GM23338 (cell line): ENCODE measurements around the gene SUN5.

Source experiments
- CREB1 ChIP-seq: fragments of 250-450 bp; sonication (Bioruptor Pico); IDR thresholded peaks from 2 replicates; pipeline ENCODE4 v1.5.0; 2020; ENCODE audit warnings: low read depth, mild to moderate bottlenecking, moderate library complexity
- EZH2 ChIP-seq: fragments of 200-600 bp; sonication (generic); IDR thresholded peaks from one replicate; pipeline ENCODE4 v1.8.0; 2017; ENCODE audit warnings: antibody characterized with exemption, mild to moderate bottlenecking, low read depth; ENCODE audit not compliant: unreplicated experiment
- EZH2phosphoT487 ChIP-seq: fragments of 200-600 bp; sonication (generic); IDR thresholded peaks from one replicate; pipeline ENCODE4 v1.8.1; 2018; ENCODE audit warnings: antibody characterized with exemption; ENCODE audit not compliant: unreplicated experiment
- JUNB ChIP-seq: IDR thresholded peaks from one replicate; pipeline ENCODE4 v1.6.1; 2016; ENCODE audit warnings: antibody characterized with exemption; ENCODE audit not compliant: unreplicated experiment
- POLR2AphosphoS5 ChIP-seq: IDR thresholded peaks from 2 replicates; pipeline ENCODE4 v1.6.1; 2016; ENCODE audit warnings: antibody characterized with exemption, low read depth
- STAT1 ChIP-seq: IDR thresholded peaks from one replicate; pipeline ENCODE4 v1.6.1; 2016; ENCODE audit warnings: antibody characterized with exemption; ENCODE audit not compliant: unreplicated experiment
- ZNF331 ChIP-seq: fragments of 250-450 bp; sonication (Bioruptor Pico); IDR thresholded peaks from 2 replicates; pipeline ENCODE4 v1.5.0; 2020; ENCODE audit warnings: low read depth, mild to moderate bottlenecking, moderate library complexity
- TF ChIP-seq, protein P1 (sequence below), 2 experiments: fragments of 200-600 bp in 1 of 2; sonication (generic) in 1 of 2; conservative IDR thresholded peaks; 2 replicates each; pipeline versions ENCODE4 v1.5.1 to v1.6.1; 2016 to 2017; ENCODE audit warnings: antibody characterized with exemption in 2 of 2, low read depth in 2 of 2, mild to moderate bottlenecking in 2 of 2, moderate library complexity in 1 of 2
- TF ChIP-seq, protein P2 (sequence below): IDR thresholded peaks from one replicate; pipeline ENCODE4 v1.6.1; 2018; ENCODE audit warnings: antibody characterized with exemption; ENCODE audit not compliant: unreplicated experiment
- TF ChIP-seq, protein P3 (sequence below): fragments of 250-450 bp; sonication (Bioruptor Pico); IDR thresholded peaks from 2 replicates; pipeline ENCODE4 v1.5.0; 2020; ENCODE audit warnings: mild to moderate bottlenecking, moderate library complexity

DNA sequence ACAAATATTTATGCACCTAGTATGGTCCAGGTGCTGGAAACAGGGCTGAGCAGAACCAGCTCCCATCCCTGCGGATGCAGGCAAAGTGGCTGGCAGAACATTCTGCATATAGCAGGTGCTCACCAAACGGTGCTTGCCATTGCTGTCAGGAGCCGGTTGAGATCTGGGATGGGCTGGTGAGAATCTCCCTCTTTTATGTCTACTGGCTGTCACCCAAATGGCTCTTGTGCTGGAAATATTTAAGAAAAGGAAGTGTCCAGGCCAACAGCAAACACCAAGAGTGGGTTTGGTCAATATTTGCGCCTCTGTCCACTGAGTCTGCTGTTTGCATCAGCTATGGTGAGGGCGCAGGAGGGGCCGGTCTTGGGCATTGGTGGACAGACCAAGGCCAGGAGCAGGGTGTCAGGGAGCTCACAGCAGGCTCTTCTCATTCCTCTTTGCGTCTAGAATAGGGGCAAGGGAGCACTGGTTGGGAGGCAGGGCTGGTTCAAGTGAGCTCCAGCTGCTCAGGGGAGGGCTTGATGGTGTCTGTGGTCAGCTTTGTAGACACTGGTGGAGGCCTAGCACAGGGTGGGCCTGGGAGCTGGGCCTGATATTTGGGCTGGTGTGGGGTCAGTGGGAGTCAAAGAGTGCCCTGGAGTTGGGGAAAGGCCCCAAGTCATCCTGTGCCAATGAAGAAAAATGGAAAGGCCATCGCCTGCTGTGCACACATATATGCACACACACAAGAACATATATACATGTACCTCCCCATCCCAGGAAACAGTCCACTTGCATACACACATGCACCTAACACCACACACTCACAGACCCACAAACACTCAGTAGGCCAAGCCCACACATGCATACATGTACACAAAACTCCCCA, 1.9 kb upstream of the SUN5 start:
- TF ChIP-seq, protein P1, sequence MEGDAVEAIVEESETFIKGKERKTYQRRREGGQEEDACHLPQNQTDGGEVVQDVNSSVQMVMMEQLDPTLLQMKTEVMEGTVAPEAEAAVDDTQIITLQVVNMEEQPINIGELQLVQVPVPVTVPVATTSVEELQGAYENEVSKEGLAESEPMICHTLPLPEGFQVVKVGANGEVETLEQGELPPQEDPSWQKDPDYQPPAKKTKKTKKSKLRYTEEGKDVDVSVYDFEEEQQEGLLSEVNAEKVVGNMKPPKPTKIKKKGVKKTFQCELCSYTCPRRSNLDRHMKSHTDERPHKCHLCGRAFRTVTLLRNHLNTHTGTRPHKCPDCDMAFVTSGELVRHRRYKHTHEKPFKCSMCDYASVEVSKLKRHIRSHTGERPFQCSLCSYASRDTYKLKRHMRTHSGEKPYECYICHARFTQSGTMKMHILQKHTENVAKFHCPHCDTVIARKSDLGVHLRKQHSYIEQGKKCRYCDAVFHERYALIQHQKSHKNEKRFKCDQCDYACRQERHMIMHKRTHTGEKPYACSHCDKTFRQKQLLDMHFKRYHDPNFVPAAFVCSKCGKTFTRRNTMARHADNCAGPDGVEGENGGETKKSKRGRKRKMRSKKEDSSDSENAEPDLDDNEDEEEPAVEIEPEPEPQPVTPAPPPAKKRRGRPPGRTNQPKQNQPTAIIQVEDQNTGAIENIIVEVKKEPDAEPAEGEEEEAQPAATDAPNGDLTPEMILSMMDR (conservative IDR thresholded peaks at IDR 0.05; ENCODE audit: low read depth in 2 of 2), result no peak
- TF ChIP-seq EZH2 (no peak), POLR2AphosphoS5 (no peak), ZNF331 (CRISPR knock-in tag) (no peak), EZH2phosphoT487 (no peak), JUNB (no peak), CREB1 (CRISPR knock-in tag) (no peak), STAT1 (no peak)
- TF ChIP-seq, protein P2, sequence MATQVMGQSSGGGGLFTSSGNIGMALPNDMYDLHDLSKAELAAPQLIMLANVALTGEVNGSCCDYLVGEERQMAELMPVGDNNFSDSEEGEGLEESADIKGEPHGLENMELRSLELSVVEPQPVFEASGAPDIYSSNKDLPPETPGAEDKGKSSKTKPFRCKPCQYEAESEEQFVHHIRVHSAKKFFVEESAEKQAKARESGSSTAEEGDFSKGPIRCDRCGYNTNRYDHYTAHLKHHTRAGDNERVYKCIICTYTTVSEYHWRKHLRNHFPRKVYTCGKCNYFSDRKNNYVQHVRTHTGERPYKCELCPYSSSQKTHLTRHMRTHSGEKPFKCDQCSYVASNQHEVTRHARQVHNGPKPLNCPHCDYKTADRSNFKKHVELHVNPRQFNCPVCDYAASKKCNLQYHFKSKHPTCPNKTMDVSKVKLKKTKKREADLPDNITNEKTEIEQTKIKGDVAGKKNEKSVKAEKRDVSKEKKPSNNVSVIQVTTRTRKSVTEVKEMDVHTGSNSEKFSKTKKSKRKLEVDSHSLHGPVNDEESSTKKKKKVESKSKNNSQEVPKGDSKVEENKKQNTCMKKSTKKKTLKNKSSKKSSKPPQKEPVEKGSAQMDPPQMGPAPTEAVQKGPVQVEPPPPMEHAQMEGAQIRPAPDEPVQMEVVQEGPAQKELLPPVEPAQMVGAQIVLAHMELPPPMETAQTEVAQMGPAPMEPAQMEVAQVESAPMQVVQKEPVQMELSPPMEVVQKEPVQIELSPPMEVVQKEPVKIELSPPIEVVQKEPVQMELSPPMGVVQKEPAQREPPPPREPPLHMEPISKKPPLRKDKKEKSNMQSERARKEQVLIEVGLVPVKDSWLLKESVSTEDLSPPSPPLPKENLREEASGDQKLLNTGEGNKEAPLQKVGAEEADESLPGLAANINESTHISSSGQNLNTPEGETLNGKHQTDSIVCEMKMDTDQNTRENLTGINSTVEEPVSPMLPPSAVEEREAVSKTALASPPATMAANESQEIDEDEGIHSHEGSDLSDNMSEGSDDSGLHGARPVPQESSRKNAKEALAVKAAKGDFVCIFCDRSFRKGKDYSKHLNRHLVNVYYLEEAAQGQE, result no peak
- TF ChIP-seq, protein P3, sequence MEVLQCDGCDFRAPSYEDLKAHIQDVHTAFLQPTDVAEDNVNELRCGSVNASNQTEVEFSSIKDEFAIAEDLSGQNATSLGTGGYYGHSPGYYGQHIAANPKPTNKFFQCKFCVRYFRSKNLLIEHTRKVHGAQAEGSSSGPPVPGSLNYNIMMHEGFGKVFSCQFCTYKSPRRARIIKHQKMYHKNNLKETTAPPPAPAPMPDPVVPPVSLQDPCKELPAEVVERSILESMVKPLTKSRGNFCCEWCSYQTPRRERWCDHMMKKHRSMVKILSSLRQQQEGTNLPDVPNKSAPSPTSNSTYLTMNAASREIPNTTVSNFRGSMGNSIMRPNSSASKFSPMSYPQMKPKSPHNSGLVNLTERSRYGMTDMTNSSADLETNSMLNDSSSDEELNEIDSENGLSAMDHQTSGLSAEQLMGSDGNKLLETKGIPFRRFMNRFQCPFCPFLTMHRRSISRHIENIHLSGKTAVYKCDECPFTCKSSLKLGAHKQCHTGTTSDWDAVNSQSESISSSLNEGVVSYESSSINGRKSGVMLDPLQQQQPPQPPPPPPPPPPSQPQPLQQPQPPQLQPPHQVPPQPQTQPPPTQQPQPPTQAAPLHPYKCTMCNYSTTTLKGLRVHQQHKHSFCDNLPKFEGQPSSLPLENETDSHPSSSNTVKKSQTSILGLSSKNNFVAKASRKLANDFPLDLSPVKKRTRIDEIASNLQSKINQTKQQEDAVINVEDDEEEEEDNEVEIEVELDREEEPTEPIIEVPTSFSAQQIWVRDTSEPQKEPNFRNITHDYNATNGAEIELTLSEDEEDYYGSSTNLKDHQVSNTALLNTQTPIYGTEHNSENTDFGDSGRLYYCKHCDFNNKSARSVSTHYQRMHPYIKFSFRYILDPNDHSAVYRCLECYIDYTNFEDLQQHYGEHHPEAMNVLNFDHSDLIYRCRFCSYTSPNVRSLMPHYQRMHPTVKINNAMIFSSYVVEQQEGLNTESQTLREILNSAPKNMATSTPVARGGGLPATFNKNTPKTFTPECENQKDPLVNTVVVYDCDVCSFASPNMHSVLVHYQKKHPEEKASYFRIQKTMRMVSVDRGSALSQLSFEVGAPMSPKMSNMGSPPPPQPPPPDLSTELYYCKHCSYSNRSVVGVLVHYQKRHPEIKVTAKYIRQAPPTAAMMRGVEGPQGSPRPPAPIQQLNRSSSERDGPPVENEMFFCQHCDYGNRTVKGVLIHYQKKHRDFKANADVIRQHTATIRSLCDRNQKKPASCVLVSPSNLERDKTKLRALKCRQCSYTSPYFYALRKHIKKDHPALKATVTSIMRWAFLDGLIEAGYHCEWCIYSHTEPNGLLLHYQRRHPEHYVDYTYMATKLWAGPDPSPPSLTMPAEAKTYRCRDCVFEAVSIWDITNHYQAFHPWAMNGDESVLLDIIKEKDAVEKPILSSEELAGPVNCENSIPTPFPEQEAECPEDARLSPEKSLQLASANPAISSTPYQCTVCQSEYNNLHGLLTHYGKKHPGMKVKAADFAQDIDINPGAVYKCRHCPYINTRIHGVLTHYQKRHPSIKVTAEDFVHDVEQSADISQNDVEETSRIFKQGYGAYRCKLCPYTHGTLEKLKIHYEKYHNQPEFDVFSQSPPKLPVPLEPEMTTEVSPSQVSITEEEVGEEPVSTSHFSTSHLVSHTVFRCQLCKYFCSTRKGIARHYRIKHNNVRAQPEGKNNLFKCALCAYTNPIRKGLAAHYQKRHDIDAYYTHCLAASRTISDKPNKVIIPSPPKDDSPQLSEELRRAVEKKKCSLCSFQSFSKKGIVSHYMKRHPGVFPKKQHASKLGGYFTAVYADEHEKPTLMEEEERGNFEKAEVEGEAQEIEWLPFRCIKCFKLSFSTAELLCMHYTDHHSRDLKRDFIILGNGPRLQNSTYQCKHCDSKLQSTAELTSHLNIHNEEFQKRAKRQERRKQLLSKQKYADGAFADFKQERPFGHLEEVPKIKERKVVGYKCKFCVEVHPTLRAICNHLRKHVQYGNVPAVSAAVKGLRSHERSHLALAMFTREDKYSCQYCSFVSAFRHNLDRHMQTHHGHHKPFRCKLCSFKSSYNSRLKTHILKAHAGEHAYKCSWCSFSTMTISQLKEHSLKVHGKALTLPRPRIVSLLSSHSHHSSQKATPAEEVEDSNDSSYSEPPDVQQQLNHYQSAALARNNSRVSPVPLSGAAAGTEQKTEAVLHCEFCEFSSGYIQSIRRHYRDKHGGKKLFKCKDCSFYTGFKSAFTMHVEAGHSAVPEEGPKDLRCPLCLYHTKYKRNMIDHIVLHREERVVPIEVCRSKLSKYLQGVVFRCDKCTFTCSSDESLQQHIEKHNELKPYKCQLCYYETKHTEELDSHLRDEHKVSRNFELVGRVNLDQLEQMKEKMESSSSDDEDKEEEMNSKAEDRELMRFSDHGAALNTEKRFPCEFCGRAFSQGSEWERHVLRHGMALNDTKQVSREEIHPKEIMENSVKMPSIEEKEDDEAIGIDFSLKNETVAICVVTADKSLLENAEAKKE (CRISPR knock-in tag), result no peak
